ENCODE results near the gene SPATS2L.
A peak's percentile ranks its signal among the peaks of the same experiment; 100 is the strongest.

SPATS2L gene

GRCh38 chr2:200443916-200444315 lies 137.4 kb downstream of the SPATS2L start:
- DNase-seq (ENCODE audit: low read depth) = no peak

- DNase-seq (ENCODE audit: low read depth) = no peak
These were observed 138.0 kb downstream of the SPATS2L start for GRCh38 chr2:200444530-200444929.

GRCh38 chr2:200445284-200445683 lies 138.8 kb downstream of the SPATS2L start:
- no peak for DNase-seq (ENCODE audit: low read depth)

- no peak for DNase-seq (ENCODE audit: low read depth)
These were observed 140.1 kb downstream of the SPATS2L start for GRCh38 chr2:200446612-200447011.

- DNase-seq (ENCODE audit: low read depth) = peak; percentile 71
These were observed 140.8 kb downstream of the SPATS2L start for GRCh38 chr2:200447139-200447855.

- DNase-seq (ENCODE audit: low read depth) = no peak
These were observed 142.0 kb downstream of the SPATS2L start for GRCh38 chr2:200448455-200448854.

GRCh38 chr2:200449149-200449548 lies 142.7 kb downstream of the SPATS2L start:
- no peak for DNase-seq (ENCODE audit: low read depth)

- no peak for DNase-seq (ENCODE audit: low read depth)
These were observed 143.8 kb downstream of the SPATS2L start for GRCh38 chr2:200450288-200450687.

- no peak for DNase-seq (ENCODE audit: low read depth)
These were observed 145.0 kb downstream of the SPATS2L start for GRCh38 chr2:200451511-200451910.

- no peak for DNase-seq (ENCODE audit: low read depth)
These were observed 145.9 kb downstream of the SPATS2L start for GRCh38 chr2:200452377-200452776.

GRCh38 chr2:200453142-200453852 lies 146.8 kb downstream of the SPATS2L start:
- DNase-seq (ENCODE audit: low read depth) = no peak

GRCh38 chr2:200453853-200454534 lies 147.5 kb downstream of the SPATS2L start:
- DNase-seq (ENCODE audit: low read depth) = no peak

- peak; percentile 61 for DNase-seq (ENCODE audit: low read depth)
These were observed 148.7 kb downstream of the SPATS2L start for GRCh38 chr2:200454927-200455801.

- no peak for DNase-seq (ENCODE audit: low read depth)
These were observed 149.5 kb downstream of the SPATS2L start for GRCh38 chr2:200455958-200456421.

GRCh38 chr2:200456567-200456966 lies 150.1 kb downstream of the SPATS2L start:
- no peak for DNase-seq (ENCODE audit: low read depth)

GRCh38 chr2:200459101-200459500 lies 152.6 kb downstream of the SPATS2L start:
- no peak for DNase-seq (ENCODE audit: low read depth)

GRCh38 chr2:200461846-200462710 lies 155.6 kb downstream of the SPATS2L start:
- no peak for DNase-seq (ENCODE audit: low read depth)

- DNase-seq (ENCODE audit: low read depth) = no peak
These were observed 157.0 kb downstream of the SPATS2L start for GRCh38 chr2:200463452-200463851.

GRCh38 chr2:200466425-200467418 lies 160.2 kb downstream of the SPATS2L start:
- DNase-seq (ENCODE audit: low read depth) = peak; percentile 76

Data from iris pigment epithelial cell (primary cell).